DMS 273 (cell line): Measurements from ENCODE around the gene MARF1.
"Not testable (repeated sequence)": the region's sequence is repeated elsewhere in the genome, so short reads cannot be mapped to it uniquely, and the experiment has no call there.

Experiments
- DNase-seq: peaks from one replicate; lab custom pipeline; 2025; ENCODE audit not compliant: unreplicated experiment; lab: John Stamatoyannopoulos, UW

Gene MARF1

GRCh38 chr16:15643048-15643945, at the start of gene MARF1:
Gene MARF1 (minus strand): TSS chr16:15643154. CDS start chr16:15639233, 3,921 bp downstream.
- peak; percentile 98 for DNase-seq

- DNase-seq, result not testable (repeated sequence)
Observed at GRCh38 chr16:15692508-15692907, 49.6 kb upstream of the MARF1 start.

DNA sequence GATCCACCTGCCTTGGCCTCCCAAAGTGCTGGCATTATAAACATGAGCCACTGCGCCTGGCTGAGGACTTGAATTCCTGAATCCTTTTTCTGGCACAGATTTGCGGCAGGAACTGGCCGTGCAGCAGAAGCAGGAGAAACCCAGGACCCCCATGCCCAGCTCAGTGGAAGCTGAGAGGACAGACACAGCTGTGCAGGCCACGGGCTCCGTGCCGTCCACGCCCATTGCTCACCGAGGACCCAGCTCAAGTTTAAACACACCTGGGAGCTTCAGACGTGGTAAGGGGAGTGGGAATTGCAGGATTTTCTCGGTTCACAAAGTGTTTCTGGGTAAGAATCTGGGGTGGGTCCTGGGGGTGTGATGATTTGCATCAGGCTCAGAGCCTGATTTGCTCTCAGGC, 48.1 kb upstream of the MARF1 start:
- DNase-seq, result no peak

- no peak for DNase-seq
Observed at GRCh38 chr16:15690296-15690695, 47.3 kb upstream of the MARF1 start.

- no peak for DNase-seq
Observed at GRCh38 chr16:15689290-15689689, 46.3 kb upstream of the MARF1 start.

DNA sequence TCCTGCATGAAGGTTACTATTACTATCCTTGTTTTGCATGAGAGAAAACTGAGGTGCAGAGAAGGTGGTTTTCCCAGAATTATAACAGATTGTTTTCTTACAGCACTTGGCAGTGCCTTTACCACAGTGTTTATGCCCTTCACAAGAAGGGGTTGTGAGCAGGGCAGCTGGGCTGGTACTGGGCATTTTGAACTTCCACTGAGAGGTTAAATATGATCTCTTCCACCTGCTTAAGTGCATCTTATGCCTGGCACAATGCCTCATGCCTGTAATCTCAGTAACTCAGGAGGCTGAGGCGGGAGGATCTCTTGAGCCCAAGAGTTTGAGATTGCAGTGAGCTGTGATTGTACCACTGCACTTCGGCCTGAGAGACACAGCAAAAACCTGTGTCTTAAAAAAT, 43.3 kb upstream of the MARF1 start:
- DNase-seq, result no peak

- peak; percentile 59 for DNase-seq
Observed at GRCh38 chr16:15682105-15682570, 39.2 kb upstream of the MARF1 start.

DNA sequence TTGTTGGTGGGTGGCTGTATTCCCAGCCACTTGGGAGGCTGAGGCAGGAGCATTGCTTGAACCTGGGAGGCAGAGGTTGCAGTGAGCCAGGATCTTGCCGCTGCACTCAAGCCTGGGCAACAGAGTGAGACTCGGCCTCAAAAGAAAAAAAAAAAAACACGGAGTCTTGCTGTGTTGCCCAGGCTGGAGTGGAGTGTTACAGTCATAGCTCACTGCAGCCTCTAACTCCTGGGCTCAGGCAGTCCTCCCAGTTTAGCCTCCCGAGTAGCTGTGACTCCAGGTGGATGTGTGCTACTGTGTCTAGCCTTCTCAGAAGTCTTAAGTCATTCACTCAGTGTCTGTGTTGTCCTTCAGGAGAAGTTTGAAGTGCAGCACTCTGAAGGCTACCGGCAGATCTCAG, 34.5 kb upstream of the MARF1 start:
- DNase-seq, result no peak

GRCh38 chr16:15676506-15676905, 33.6 kb upstream of the MARF1 start:
- no peak for DNase-seq

DNA sequence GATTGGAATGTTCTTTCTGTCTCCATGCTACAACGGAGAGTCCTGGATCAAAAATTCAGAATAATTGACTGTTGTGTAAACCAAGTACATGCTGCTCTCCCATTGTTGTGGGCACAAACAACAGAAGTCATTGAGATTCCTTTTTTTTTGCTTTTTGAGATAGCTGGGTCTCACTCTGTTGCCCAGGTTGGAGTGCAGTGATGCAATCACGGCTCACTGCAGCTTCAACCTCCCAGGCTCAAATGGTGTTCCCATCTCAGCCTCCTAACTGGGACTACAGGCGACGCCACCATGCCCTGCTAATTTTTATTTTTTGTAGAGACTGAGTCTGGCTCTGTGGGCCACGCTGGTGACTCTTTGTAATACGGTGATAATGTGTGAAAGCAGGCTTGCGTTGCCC, 31.6 kb upstream of the MARF1 start:
- no peak for DNase-seq

DNA sequence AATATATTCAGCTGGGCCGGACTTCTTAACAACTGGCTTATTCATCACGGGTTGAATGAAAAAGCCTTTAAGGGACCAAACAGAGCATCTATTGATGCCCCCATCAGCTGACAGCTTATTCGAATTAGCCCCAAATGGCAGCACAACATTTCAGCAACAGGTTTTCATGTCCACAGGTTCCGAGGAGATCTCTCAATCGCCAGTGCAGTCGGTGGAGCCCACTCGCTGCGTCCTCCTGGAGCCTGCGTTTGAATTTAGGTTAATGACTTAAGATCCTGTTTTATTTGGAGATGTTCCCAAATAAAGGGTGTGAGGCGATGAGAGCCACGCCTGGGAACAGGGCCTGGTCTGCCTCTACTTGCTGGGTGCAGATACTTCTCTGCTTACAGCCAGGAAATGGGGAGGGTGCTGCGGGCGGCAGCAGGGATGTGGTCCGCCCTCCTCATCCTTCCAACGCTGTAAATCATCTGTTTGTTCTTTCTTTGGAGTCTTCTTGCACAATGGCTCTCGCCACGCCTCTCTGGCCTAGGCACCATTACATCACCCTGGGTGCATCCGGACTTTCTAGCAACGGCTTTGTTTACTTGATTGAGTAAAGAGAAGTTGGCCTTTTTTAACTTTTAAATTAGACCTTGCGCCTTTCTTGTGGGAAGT, 29.7 kb upstream of the MARF1 start:
- DNase-seq, result no peak

DNA sequence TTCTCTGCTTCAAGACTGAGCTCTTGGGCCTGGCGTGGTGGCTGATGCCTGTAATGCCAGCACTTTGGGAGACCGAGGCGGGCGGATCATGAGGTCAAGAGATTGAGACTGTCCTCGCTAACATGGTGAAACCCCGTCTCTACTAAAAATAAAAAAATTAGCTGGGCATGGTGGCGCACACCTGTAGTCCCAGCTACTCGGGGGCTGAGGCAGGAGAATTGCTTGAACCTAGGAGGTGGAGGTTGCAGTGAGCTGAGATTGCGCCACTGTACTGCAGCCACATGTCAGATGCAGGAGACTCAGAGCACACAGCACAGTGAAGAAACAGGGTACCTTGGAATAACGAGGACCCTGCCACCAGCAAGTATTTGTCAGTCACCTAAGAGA, 29.2 kb upstream of the MARF1 start:
- DNase-seq, result not testable (repeated sequence)

DNA sequence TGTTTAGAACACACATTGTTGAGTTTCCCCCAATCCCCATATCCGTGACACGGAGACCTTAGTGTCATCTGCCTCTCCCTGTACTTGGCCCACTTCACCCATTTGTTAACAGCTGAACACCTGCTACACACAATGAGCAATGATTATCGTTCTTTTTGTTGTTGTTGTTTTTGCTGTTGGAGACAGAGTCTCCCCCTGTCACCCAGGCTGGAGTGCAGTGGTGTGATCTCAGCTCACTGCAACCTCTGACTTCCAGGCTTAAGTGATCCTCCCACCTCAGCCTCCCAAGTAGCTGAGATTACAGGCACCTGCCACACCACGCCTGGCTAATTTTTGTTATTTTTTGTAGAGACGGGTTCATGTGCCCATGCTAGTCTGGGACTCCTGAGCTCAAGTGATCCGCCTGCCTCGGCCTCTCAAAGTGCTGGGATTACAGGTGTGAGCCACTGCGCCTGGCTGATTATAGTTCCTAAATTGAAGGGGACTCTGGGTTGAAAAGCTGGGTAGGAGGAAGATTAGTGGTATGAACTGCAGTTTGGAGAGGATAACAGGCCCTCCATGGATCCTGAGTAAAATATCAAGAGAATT, 28.7 kb upstream of the MARF1 start:
- no peak for DNase-seq

- DNase-seq, result no peak
Observed at GRCh38 chr16:15667091-15667742, 24.3 kb upstream of the MARF1 start.

DNA sequence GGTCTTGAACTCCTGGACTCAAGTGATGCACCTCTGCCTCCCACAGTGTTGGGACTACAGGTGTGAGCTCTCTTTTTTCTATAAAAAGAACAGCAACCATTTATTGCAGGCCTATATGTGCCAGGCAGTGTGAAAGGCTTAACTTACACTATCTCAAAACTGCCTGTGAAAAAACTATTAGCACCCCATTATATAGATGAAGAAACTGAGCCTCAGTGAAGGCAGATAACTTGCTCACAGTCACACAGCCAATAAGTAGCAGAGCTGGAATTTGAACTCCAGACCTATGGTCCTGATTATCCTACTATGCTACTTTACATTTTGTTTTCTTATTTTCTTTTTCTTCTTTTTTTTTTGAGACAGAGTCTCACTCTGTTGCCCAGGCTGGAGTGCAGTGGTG, 22.2 kb upstream of the MARF1 start:
- DNase-seq, result no peak

- no peak for DNase-seq
Observed at GRCh38 chr16:15660203-15660601, 17.2 kb upstream of the MARF1 start.

DNA sequence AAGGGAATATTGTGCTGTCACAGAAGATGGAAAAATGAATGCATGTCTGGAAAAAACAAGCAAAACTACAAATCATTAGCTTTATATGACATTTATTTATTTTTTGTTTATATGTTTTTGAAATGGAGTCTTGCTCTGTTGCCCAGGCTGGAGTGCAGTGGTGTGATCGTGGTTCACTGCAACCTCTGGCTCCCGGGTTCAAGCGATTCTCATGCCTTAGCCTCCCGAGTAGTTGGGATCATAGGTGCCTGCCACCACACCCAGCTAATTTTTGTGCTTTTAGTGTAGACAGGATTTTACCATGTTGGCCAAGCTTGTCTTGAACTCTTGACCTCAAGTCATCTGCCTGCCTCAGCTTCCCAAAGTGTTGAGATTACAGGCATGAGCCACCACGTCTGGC, 15.6 kb upstream of the MARF1 start:
- no peak for DNase-seq

GRCh38 chr16:15658149-15658548, 15.2 kb upstream of the MARF1 start:
- no peak for DNase-seq

- not testable (repeated sequence) for DNase-seq
Observed at GRCh38 chr16:15655561-15655960, 12.6 kb upstream of the MARF1 start.

- DNase-seq, result no peak
Observed at GRCh38 chr16:15654591-15654990, 11.6 kb upstream of the MARF1 start.

DNA sequence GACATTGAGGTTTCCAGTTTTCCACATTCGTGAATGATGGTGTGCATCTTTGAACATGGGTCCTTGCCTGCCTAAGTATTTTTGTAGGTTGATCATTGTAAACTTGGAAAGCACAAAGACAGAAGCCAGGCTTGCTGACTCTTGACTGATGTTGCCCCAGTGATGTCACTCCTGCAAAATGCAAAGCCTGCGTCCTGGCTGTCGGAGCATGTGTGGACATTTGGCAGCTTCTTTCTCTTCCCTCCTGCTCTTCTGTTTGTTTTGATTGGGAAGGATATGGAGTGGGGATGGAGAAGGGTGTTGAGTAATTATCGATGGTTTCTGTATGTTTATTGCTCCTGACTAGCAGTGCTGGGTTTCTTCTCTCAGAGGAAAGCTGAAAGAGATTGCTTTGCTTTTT, 10.3 kb upstream of the MARF1 start:
- peak; percentile 36 for DNase-seq
